ENCODE results near the gene TREH. TPM values are rescaled to one million over a fixed set of nuclear protein-coding genes. Genes with fewer than 3 reads are reported as not detected.

TREH gene
- total RNA-seq, 1 donor from 2014 or later, result not detected

- peak overlapping the region; percentile 64 for H3K27ac ChIP-seq (replicated peaks)
- H3K36me3 ChIP-seq, result peaks cover 86% of the 10 kb centered on the region
- intact Hi-C loops (cut with micrococcal nuclease), result no loop called here
- no peaks in the 10 kb centered on the region for H3K9me3 ChIP-seq (replicated peaks)
- no peak for TF ChIP-seq CTCF (IDR thresholded peaks at IDR 0.05; ENCODE audit: borderline replicate concordance)
- H3K4me3 ChIP-seq, result no peak overlapping the region
- no peaks in the 10 kb centered on the region for H3K27me3 ChIP-seq (ENCODE audit: low read depth)
- DNase-seq, result no peak
- peaks cover 98% of the 10 kb centered on the region for H3K4me1 ChIP-seq
Observed at GRCh38 chr11:118638726-118639125, 40.7 kb downstream of the TREH start.

GRCh38 chr11:118636569-118637290 is 42.7 kb downstream of the TREH start:
- Histone ChIP-seq H3K36me3 (peaks cover 86% of the 10 kb centered on the region), H3K27ac (replicated peaks) (peak overlapping the region; percentile 64), H3K9me3 (replicated peaks) (no peaks in the 10 kb centered on the region), H3K27me3 (ENCODE audit: low read depth) (no peaks in the 10 kb centered on the region), H3K4me1 (peaks cover 98% of the 10 kb centered on the region), H3K4me3 (no peak overlapping the region)
- no peak for TF ChIP-seq CTCF (IDR thresholded peaks at IDR 0.05; ENCODE audit: borderline replicate concordance)
- no peak for DNase-seq
- intact Hi-C loops (cut with micrococcal nuclease), result no loop called here

- intact Hi-C loops (cut with micrococcal nuclease), result no loop called here
- TF ChIP-seq CTCF (IDR thresholded peaks at IDR 0.05; ENCODE audit: borderline replicate concordance), result no peak
- peaks cover 86% of the 10 kb centered on the region for H3K36me3 ChIP-seq
- no peak overlapping the region for H3K4me3 ChIP-seq
- H3K27me3 ChIP-seq (ENCODE audit: low read depth), result no peaks in the 10 kb centered on the region
- no peaks in the 10 kb centered on the region for H3K9me3 ChIP-seq (replicated peaks)
- no peak for DNase-seq
- H3K27ac ChIP-seq (replicated peaks), result peak overlapping the region; percentile 64
- H3K4me1 ChIP-seq, result peaks cover 98% of the 10 kb centered on the region
Observed at GRCh38 chr11:118635642-118636041, 43.8 kb downstream of the TREH start.

- Histone ChIP-seq H3K9me3 (replicated peaks) (no peaks in the 10 kb centered on the region), H3K27ac (replicated peaks) (peak overlapping the region; percentile 64), H3K36me3 (peaks cover 87% of the 10 kb centered on the region), H3K27me3 (ENCODE audit: low read depth) (no peaks in the 10 kb centered on the region), H3K4me3 (peak overlapping the region; percentile 31), H3K4me1 (peaks cover 98% of the 10 kb centered on the region)
- no peak for TF ChIP-seq CTCF (IDR thresholded peaks at IDR 0.05; ENCODE audit: borderline replicate concordance)
- intact Hi-C loops (cut with micrococcal nuclease), result no loop called here
- DNase-seq, result no peak
Observed at GRCh38 chr11:118635237-118635591, 44.2 kb downstream of the TREH start.

GRCh38 chr11:118634431-118635236 is 44.8 kb downstream of the TREH start:
- H3K27me3 ChIP-seq (ENCODE audit: low read depth), result no peaks in the 10 kb centered on the region
- no peaks in the 10 kb centered on the region for H3K9me3 ChIP-seq (replicated peaks)
- H3K27ac ChIP-seq (replicated peaks), result peak overlapping the region; percentile 64
- peaks cover 87% of the 10 kb centered on the region for H3K36me3 ChIP-seq
- peak; percentile 39 for TF ChIP-seq CTCF (IDR thresholded peaks at IDR 0.05; ENCODE audit: borderline replicate concordance)
- peaks cover 98% of the 10 kb centered on the region for H3K4me1 ChIP-seq
- DNase-seq, result peak; percentile 83
- intact Hi-C loops (cut with micrococcal nuclease), result no loop called here
- peak overlapping the region; percentile 31 for H3K4me3 ChIP-seq

All from left ventricle myocardium inferior (tissue), 1 donor.